ENCODE data around the gene PTGER4.

GRCh38 chr5:40714001-40714400 is 34.3 kb downstream of the PTGER4 start:
- TF ChIP-seq CTCF (conservative IDR thresholded peaks at IDR 0.05) (no peak), EZH2 (IDR thresholded peaks at IDR 0.05; ENCODE audit: low read depth) (no peak)

Data from PC-9 (cell line).